GM18909 (cell line): ENCODE data around the gene TRIO.

Experiments used
- ATAC-seq: cut with Tn5 transposase; IDR thresholded peaks from one replicate; pipeline ENCODE4 v1.9.1; 2021; ENCODE audit warnings: mild to moderate bottlenecking; ENCODE audit not compliant: unreplicated experiment, poor library complexity

Gene TRIO

DNA sequence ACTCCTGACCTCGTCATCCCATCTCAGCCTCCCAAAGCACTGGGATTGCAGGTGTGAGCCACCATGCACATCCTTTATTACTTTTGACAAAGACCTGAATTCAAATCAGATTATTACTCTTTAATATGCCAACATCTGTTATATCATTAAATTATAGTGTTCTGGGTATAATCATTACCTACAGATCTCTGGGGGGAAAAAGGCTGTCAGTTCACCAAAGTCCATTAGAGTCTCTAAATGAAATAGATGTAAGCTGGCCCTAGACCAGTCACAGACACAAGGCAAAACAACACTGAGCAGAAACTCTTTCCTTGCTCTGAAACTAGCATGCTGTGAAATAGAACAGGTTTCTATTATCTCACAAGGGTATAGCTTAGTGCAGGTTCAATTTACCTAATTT, 21.6 kb upstream of the TRIO start:
- no peak for ATAC-seq

- no peak for ATAC-seq
Observed at GRCh38 chr5:14122089-14122488, 21.1 kb upstream of the TRIO start.

GRCh38 chr5:14123551-14123950, 19.6 kb upstream of the TRIO start:
- ATAC-seq: no peak

- no peak for ATAC-seq
Observed at GRCh38 chr5:14123974-14124482, 19.1 kb upstream of the TRIO start.

GRCh38 chr5:14125262-14125661, 17.9 kb upstream of the TRIO start:
- ATAC-seq: no peak

DNA sequence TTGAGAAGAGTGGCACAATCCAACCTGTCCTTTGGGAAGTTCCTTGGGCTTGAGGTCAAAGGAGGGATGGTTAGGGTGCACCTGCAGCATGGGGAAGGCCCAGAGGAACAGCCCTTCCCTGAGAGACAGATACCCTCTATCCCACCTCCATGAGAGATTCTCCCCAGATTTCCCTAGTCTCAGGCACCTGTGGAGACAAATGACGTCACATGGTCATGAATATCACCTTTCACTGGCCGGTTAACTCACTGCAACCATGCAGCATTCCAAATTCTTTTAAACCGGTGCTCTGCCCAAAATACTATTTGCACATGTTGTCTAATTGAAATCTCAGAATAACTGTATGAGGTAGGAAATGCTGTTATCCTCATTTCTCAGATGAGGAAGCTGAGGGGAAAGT, 15.6 kb upstream of the TRIO start:
- no peak for ATAC-seq

DNA sequence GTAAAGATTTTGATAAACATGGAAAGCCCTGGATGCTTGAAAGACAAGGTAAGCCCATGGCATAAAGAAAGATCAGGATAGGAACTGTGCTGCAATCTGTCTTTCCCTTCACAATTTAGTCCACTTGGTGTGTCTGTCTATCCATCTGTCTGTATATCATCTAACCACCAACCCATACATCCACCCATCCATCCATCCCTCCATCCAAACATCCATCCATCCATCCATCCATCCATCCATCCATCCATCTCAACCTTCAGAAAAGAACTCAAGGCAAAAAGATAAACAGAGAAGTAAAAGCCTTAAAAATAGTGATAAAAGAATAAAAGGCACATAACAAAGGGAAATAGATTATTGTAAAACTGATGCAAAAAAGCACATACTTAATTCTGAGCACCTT, 15.1 kb upstream of the TRIO start:
- no peak for ATAC-seq

GRCh38 chr5:14129123-14129522, 14.0 kb upstream of the TRIO start:
- ATAC-seq: no peak

DNA sequence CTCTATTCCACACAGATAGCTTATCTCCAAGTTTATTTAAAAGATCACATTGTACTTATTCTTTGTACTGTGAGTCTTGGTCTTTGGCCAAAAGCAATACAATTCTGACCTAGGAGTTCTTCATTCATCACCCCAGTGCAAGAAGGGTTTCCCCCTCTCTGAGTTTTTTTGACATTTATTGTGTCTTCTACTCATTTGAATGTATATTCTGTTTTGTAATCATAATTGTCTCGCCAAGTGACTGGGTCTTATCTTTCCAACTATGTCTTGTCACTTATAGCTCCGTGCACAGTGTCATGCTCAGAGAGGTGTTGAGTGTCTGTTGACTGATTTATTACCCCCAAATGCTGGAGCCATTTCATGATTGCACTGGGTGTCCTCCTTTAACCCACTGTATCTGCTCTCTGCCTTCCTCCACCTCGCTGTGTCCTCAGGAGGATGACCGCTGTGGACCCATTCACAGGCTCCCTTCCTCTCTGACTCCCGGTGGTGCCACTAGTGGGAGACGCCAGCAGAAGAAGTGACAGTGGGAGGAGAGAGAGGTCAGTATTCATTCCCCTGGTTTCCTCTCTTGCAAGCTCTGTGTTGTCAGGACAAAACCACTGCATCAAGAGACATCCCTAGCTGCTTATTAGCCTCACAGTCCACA, 11.2 kb upstream of the TRIO start:
- no peak for ATAC-seq

GRCh38 chr5:14133394-14133793, 9.7 kb upstream of the TRIO start:
- no peak for ATAC-seq

DNA sequence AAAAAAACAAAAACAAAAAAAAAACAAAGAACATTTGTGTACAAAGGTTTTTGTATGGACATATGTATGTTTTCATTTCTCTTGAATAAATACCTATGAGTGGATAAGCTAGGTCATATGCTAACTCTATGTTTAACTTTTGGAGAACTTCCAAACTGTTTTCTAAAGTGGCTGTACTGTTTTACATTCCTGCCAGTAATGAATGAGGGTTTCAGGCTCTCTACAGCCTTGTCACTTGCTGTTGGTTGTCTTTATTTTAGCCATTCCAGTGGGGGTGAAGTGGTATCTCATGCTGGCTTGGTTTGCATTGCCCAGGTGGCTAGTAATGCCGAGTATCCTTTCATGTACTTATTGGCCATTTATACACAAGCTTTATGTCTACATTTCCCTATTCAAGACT, 9.1 kb upstream of the TRIO start:
- ATAC-seq: no peak

GRCh38 chr5:14134771-14135170, 8.4 kb upstream of the TRIO start:
- ATAC-seq: no peak

DNA sequence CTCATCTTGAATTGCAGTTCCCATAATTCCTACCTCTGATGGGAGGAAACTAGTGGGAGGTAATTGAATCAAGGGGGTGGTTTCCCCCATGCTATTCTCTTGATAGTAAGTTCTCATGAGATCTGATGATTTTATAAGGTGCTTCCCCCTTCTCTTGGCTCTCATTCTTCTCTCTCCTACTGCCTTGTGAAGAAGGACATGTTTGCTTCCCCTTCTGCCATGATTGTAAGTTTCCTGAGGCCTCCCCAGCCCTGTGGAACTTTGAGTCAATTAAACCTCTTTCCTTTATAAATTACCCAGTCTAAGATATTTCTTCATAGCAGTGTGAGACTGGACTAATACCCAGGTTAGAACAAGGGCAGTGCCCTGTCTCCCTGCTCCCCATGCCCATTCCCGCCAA, 7.5 kb upstream of the TRIO start:
- no peak for ATAC-seq

GRCh38 chr5:14136228-14136627, 6.9 kb upstream of the TRIO start:
- ATAC-seq: no peak

DNA sequence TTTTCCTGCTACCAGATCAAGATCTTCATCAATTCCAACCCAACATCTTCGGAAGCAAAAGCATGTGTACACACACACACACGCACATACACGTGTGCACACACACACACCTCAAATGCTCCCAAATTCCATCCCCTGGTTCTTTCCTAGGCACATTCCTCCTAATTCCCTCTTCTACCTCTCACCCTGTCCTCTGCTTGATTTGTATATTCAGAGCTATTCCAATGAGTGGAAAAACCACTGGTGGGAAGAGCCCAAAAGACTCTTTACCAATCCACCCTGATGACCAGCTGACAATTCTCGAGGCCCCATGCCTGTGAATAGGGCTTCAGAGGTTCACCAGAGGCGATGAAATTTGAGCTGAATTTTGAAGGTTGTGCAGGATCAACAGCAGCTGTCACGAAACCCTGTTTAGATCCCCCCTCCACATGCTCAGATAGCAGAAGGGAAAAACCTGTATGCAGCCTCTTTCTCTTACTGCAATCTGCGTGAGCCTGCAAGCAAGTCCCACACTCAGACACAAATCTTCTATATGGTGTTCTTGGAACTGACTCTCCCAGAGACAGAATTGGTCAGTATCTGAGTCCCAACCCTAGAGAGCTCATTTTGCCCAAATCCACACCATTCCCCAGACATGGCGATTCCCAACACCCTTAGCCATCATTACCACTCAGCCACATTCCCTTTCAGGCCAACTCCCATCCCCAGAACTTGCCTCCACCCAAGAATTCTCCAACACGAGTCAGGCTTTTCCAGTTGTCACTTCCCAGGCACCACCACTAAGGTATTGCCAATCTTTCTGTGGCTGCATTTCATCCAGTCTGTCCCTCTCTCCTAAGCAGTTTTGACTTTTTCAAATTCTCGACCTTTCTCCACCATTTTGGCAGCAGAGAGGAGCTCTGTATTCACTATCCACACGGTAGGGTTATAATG, 4.3 kb upstream of the TRIO start:
- no peak for ATAC-seq

DNA sequence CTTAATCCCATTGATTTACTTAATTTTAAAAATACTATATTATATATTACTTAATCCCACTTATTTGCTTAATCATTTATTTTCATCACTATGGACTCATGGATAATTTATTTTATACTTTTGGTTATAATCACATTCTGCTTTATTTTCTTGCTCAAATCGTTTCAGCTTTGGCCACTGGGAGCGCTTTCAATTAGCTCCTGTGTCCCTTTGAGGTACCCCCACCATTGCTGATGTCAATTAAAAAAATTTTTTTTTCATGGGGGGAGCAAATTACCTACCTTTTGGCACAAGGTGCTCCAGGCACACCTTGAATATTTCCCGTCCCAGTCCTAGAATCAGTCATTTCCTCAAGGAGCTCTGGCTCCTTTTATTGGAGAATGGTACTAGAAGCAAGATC, 1.4 kb upstream of the TRIO start:
- no peak for ATAC-seq

- peak; percentile 1 for ATAC-seq
Observed at GRCh38 chr5:14142202-14142826, 828 bp upstream of the TRIO start.

GRCh38 chr5:14143546-14143840, 351 bp downstream of the TRIO start:
- ATAC-seq: peak; percentile 13

- peak; percentile 11 for ATAC-seq
Observed at GRCh38 chr5:14143841-14144585, 871 bp downstream of the TRIO start.

DNA sequence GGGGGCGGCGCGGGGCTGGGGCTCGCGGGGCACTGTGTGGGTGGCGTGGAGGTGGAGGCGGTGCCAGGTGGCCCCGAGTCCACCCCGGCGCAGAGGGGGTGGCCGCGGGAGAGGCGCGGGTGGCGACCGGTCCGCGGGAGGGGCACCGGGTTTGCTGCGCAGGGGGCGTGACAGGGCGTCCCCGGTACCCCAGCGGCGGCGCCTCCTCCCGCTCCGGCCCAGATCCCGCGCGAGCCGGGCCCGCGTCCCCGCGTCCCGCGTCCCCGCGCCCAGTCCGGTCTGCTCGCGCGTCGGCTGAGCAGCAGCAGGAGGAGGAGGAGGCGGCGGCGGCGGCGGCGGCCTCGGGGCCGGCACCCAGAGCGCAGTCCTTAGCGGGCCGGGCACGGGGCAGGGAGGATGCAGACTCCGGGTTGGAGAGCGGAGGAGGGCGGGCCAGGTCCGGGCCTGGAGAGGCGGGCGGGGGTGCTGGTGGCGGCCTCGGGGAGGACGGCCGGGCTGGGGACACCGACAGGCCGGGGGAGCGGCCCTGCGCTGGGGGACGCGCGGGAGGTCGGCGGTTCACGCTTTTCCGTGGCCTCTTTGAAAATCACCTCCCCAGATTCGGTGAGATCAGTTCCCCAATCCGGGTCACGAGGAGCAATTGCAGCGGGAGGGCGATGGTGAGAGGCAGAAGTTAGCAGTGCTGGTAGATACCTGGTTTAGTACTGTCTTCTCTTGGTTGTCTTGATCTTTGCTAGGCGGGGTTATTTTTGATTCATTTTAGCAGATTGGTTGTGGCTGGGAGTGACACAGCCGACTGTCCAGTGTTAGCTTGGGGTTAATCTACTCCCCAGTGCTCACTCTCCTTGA, 1.7 kb downstream of the TRIO start:
- peak; percentile 63 for ATAC-seq
